WTC11 (cell line): Measurements from ENCODE around the gene FAM107B.

Experiments
- FOXP1 ChIP-seq: sonication (generic); formaldehyde crosslinking; IDR thresholded peaks from 2 replicates; pipeline ENCODE4 v1.8.0; 2022; ENCODE audit warnings: missing genetic modification reagents, mild to moderate bottlenecking, moderate library complexity, borderline replicate concordance
- TF ChIP-seq, protein P1 (sequence below): sonication (generic); formaldehyde crosslinking; IDR thresholded peaks from 2 replicates; pipeline ENCODE4 v1.8.1; 2022; ENCODE audit warnings: mild to moderate bottlenecking, missing genetic modification reagents, moderate library complexity, borderline replicate concordance

DNA sequence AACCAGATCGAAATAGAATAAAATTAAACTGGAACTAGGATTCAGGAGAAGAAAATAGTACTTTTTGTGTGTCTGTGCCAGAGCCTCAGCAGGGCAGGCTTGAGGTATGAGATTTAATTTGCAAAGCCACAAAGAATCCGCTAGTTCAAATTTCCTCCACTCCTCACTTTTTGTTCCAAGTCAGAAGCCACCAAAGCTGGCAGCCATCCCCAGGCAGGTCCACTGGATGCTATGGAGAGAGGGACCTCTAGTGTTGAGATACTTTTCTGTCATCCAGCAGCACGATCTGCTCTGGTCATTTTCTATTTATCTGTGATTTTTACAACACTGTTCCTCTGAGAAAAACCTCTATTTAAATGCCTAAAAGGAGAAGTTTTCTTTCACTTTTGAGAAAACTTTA lies 296.1 kb downstream of the FAM107B start:
- TF ChIP-seq, protein P1, sequence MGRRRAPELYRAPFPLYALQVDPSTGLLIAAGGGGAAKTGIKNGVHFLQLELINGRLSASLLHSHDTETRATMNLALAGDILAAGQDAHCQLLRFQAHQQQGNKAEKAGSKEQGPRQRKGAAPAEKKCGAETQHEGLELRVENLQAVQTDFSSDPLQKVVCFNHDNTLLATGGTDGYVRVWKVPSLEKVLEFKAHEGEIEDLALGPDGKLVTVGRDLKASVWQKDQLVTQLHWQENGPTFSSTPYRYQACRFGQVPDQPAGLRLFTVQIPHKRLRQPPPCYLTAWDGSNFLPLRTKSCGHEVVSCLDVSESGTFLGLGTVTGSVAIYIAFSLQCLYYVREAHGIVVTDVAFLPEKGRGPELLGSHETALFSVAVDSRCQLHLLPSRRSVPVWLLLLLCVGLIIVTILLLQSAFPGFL (CRISPR knock-in tag): no peak
- no peak for TF ChIP-seq FOXP1 (CRISPR knock-in tag)
